Suprapubic skin (tissue), 4 donors: ENCODE data around the gene NUTM2D.
"Not testable (repeated sequence)": the region's sequence is repeated elsewhere in the genome, so short reads cannot be mapped to it uniquely, and the experiment has no call there.

ENCODE experiments used
- POLR2A ChIP-seq, 2 donors: fragments of 450-650 bp; IDR thresholded peaks; one replicate each; pipeline ENCODE4 v1.6.1; 2017; ENCODE audit warnings: antibody characterized with exemption in 2 of 2, mild to moderate bottlenecking in 2 of 2, moderate library complexity in 2 of 2
- POLR2AphosphoS5 ChIP-seq, 3 donors: sonication (generic); formaldehyde crosslinking; IDR thresholded peaks; one replicate each; pipeline ENCODE4 v1.6.1; 2017; ENCODE audit warnings: antibody characterized with exemption in 3 of 3
- TF ChIP-seq, protein P1 (sequence below), 2 donors: fragments of 200-600 bp in 1 of 2; fragments of 450-650 bp in 1 of 2; sonication (generic) in 1 of 2; IDR thresholded peaks; one replicate each; pipeline ENCODE4 v1.5.1; 2016 to 2019; ENCODE audit warnings: antibody characterized with exemption in 2 of 2, mild to moderate bottlenecking in 1 of 2, moderate library complexity in 1 of 2

DNA sequence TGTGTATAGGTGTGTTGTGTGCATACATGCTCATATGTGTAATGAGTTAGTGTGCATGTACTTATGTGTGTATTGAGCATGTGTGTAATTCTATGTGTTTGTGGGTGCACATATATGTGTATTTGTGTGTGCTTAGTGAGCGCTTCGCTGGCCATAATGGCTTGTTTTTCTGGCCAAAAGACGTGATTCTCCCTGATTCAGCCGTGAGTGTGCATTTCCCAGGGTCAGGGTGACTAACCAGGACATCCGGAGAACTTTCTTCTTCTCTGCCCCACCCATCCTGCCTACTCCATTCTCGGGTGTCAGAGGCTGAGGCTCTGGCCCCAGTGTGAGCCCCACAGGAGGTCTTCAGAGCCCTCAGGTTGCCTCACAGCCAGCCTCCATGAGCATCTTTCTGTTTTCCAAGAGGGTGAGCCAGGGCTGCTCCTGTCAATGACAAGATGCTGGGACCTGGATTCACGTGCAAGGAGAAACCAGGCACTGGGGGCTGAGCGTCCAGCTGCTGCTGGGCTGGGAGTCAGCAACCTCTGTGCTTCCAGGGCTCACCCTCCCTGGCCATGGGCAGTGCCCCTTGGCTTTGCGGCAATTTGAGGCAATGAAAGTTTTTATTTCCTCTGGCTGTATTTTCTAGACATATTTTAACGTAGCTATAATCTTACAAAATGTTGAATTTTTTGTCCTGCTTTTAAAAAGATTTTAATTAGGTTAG is 25.8 kb downstream of the NUTM2D start:
- TF ChIP-seq, protein P1, sequence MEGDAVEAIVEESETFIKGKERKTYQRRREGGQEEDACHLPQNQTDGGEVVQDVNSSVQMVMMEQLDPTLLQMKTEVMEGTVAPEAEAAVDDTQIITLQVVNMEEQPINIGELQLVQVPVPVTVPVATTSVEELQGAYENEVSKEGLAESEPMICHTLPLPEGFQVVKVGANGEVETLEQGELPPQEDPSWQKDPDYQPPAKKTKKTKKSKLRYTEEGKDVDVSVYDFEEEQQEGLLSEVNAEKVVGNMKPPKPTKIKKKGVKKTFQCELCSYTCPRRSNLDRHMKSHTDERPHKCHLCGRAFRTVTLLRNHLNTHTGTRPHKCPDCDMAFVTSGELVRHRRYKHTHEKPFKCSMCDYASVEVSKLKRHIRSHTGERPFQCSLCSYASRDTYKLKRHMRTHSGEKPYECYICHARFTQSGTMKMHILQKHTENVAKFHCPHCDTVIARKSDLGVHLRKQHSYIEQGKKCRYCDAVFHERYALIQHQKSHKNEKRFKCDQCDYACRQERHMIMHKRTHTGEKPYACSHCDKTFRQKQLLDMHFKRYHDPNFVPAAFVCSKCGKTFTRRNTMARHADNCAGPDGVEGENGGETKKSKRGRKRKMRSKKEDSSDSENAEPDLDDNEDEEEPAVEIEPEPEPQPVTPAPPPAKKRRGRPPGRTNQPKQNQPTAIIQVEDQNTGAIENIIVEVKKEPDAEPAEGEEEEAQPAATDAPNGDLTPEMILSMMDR (IDR thresholded peaks at IDR 0.05) = not testable (repeated sequence)
- TF ChIP-seq POLR2AphosphoS5, POLR2A (IDR thresholded peaks at IDR 0.05): not testable (repeated sequence)
